Stimulated activated CD4-positive, alpha-beta T cell treated with anti-CD3 and anti-CD28 coated beads, Interleukin-12 subunit alpha, Interleukin-12 subunit beta, amount 100 ng/mL, for 48 hours (primary cell): Measurements from ENCODE around the gene FEV.
A peak's percentile ranks its signal among the peaks of the same experiment; 100 is the strongest.

Source experiments
- DNase-seq, 3 donors: peaks; one replicate each; pipeline ENCODE4 v3.0.0-alpha.2; 2020; ENCODE audit warnings: low read depth in 2 of 3, low spot score in 1 of 3

The FEV gene

DNA sequence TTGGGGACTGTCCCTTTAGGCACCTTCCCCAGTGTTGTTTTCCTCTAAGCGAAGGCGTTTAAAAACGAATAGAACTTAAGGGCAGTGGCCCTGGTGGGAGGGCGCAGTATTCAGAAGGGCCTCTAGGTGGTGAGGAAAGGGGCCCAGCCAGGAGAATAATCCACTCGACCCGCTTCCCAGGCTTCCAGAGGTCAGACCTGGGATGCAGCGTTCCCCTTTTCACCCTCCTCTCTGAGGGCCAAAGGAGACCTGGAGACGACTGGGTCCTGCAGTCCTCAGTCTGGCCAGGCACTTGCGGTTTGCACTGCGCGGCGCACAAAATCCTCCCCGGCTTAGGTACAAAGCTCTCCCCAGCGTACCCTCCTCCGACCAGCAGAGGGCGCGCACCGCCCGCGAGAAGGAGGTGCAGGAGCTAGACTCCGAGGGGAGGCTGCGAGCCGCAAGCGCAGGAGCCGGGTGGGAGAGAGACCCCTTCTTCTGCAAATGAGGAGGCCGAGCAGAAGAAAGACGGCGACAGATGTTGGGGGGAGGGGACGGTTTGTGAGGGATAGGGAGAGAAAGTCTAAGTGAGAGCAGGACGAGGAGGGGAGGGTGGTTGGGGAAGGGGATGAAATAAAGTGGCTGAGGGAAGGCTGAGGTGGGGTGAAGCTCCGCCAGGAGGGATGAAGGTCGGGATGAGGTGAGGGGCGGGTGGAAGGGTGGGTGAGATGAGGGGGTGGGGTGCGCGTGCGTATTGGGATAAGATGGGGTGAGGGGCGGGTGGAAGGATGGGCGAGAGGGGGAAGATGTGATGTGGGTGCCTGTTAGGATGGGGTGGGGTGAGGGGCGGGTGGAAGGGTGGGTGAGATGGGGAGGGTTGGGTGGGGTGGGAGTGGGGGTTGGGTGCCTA is 4.9 kb downstream of the FEV start:
- DNase-seq: peak; percentile 77 to 82 (median 77)

DNA sequence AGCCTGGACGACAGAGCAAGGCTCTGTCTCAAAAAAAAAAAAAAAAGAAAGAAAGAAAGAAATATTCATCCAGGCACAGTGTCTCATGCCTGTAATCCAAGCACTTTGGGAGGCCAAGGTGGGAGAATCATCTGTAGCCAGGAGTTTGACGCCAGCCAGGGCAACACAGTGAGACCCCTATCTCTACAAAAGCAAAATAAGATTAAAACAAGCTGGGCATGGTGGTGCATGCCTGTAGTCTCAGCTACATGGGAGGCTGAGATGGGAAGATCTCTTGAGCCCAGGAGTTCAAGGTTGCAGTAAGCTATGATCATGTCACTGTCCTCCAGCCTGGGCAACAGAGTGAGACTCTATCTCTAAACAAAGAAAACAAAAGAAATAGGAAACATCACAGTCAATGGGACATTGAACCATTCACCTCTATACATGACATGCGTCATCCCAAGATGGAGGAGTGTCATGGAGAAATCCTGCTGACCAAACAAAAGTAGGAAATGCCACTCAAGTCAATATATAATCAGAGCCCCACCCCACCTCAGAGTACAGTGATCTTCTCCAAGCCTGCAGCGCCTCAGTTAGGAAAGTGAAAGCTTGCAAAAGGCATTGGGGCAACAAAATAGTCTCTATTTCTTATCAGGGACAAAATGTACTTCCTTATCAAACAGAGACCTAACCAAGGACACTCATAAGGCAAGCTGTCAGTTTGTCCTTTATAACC is 9.8 kb downstream of the FEV start:
- no peak for DNase-seq

DNA sequence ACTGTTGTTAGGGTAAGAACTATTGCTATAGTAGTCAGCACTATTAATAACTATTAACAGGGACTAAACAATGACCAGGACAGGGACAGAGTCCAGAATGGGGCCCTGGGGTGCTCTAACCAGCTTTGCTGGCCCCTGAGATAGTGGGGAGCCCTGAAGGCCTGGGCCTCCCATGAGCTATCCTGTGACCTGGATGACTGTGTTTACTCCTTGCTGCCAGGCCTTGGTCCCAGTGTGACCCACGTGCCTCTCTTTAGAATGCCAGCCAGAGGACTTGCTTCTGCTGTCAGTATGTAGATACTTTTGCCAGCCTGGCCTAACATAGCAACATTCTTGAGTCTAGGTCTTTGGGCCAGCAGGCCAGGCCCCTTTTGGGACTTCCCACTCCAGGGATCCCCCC is 14.1 kb downstream of the FEV start:
- DNase-seq: no peak

DNA sequence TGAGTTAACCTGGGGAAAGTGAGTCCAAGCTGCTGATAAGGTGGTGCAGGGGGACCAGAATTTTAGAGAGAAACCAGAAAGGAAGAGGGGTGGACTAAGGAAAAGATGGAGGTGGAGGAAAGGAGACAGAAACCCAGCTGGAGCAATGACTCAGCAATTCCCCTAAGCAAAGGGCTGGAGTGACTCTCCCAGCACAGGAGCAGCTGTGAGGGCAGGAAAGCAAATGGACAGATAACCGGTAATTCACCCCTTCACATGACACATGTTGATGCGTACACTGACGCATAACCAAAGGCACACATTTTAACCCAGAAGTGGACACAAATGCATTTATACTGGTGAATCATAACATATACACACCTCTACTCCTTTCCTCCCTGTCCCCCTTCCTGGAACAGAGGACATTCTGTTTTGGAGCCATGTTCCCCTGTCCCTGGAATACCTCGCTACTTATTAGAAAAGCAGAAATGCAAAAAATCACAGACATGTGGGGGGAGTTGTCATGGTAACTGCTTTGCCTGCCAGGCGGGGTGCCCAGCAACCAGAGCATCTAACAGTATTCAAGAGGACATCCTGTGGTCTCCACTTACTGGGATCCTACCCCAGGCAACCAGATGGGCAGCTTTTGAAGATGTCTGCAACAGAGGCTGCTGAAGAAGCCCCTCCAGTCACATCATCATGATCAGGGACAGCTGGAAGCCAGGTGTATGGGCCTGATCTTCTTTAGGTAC is 20.8 kb downstream of the FEV start:
- no peak for DNase-seq

DNA sequence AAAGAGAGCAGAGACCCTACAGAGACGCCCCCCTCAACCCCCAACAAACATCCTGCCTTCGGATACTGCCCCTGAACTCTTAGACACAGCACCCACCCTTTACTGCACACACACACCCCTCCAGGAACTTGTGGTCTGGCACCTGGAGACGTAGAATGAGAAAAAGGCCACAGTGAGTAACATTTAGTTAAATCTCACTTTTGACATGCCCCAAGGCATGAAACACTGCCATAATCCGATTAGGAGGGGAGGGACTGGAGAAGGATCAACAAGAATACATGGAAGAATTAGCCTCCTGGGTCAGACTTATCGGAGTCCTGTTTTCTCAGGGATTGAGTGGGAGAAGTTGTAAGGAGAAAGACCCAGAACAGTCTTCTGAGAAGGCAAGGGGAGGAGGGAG is 21.4 kb downstream of the FEV start:
- no peak for DNase-seq

DNA sequence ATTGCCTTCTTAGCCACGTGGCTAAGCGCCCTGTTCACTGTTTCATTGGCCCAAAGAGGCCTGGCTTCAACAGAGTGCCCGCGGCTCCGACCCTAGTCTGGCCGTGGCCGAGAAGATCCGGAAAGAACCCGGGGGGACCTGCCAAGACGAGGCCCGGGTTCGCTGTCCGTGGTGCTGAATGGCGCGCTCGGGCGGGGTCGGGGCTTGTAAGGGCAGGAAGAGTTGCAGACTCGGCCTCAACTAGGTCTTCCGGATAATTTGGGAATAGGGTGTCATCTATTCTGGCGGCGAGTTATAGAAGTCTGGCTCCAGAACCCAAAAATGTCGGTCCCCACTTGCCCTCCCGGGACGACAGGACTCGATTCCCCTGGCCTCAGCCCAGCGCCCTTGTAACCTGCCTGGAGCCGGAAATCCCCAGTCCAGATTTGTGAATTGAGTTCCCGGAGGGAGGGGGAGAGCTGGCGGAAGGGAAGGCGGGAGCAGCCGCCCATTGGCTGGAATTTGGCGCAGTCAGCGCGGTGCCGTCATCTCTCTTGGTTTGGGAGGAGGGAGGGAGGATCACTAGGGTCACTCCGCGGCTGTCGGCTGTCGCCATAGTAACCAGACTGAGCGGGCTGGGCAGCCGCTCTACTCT is 22.0 kb downstream of the FEV start:
- no peak for DNase-seq

DNA sequence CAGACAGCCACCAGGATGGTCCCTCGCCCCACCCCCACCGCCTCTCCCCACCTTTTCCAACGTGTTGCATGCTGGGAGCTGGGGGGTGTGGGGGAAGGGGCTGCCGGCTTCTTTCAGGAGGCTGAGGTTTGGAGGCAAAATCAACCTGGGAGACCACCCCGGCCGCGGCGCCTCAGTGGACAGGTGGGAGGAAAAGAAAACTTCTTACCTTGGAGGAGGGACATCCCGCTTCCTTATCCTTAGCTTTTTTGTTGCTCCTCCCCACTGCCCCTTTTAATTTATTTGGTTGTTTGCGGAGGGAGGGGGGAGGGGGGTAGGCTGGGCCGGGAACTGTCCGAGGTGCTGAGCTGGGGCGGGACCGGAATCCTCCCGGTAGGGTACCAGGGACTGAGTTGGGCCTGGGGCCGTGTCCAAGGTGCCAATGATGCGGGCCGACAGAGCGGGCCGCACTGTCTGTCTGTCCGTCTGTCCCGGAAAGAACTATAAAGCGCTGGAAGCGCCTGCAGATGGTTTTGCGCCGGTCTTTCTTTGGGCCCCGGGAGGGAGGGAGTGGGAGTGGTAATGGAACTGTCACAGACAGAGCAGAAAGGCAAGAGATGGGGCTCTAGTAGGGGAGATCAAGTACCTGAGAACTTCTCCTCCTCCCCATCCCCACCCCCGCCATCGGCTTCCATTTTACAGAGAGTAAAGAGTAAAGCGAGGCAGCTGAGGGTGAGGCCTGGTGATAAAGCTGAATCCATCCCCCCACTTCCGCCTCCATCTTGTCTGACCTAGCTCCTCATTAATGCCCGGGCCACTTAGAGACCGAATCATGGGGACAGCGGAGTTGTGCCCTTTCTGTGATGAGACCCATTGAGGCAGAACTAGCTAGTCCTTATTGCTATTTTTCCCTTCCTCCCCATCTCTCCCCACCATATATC is 23.1 kb downstream of the FEV start:
- no peak for DNase-seq

DNA sequence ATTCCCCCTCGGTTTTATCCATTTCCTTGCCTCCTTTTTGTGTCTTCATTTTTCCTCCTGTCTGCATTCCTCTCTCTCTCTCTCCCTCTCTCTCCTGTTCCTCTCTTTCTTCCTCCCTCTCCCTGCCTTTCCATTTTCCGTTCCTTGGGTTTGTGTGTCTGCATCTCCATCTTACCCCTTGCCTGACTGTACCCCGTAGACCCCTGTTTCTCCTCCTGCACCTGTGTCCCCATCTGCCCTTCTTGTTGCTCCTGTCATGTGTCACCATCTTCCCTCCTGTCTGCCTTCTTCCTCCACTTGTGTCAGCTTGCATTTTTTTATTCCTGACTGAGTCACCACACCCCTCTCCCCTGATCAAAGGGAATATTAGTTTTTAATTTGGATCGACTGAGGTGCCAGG is 23.8 kb downstream of the FEV start:
- no peak for DNase-seq

DNA sequence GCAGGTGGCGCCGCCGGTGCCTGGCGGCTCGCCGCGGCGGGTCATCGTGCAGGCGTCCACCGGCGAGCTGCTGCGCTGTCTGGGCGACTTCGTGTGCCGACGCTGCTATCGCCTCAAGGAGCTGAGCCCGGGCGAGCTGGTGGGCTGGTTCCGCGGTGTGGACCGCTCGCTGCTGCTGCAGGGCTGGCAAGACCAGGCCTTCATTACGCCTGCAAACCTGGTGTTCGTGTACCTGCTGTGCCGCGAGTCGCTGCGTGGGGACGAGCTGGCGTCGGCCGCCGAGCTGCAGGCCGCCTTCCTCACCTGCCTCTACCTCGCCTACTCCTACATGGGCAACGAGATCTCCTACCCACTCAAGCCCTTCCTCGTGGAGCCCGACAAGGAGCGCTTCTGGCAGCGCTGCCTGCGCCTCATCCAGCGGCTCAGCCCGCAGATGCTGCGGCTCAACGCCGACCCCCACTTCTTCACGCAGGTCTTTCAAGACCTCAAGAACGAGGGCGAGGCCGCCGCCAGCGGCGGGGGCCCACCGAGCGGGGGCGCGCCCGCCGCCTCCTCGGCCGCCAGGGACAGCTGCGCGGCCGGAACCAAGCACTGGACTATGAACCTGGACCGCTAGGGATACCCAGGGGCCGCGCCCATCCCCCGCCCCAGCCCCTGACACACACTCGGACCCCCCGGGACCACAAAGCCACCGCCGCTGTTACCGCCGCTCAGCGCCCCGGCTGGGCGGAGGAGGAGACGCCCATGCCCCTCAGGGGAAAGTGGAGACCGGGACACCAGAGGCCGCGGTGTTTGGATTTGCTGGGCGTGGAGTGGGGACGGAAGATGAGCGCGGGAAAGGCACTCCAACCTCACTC is 24.4 kb downstream of the FEV start:
- DNase-seq: no peak

DNA sequence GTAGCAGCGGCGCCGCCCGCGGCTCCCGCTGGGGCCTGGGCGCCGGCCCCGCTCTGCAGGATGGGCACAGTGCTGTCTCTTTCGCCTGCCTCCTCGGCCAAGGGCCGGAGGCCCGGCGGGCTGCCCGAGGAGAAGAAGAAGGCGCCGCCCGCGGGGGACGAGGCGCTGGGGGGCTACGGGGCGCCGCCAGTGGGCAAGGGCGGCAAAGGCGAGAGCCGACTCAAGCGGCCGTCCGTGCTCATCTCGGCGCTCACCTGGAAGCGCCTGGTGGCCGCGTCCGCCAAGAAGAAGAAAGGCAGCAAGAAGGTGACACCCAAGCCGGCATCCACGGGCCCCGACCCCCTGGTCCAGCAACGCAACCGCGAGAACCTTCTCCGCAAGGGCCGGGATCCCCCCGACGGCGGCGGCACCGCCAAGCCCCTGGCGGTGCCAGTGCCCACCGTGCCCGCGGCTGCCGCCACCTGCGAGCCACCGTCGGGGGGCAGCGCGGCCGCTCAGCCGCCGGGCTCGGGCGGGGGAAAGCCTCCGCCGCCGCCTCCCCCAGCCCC is 25.1 kb downstream of the FEV start:
- DNase-seq: no peak

DNA sequence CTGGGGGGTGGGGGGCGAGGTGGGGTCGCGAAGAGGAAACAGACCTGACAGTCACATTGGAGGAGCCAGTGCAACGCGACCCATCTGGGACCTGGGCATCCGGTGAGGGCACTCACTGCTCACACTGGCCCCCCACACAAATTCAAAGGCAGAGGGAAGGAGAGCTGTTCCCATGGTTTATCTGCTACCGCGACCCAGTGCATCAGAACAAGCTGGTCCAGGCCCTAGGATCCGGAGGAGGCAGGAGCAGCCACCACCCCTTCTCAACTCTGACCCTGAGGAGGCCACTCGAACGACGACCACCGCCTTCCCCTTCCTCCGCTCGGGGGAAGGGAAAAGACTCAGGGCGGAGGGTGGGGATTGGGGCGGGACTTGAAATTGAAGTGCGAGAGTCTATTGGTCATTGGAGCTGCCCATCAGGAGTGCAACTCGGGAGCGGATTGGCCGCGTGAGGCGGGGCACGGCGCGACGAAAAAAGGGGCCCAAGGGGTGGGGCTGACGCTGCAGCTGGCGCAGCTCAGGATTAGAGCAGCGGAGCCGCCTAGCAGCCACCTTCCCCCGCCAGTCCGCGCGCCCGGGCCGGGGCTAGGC is 25.7 kb downstream of the FEV start, which contains the start of gene CDK5R2:
TSS of gene CDK5R2 (plus strand) at position 526 of the 591 bp plus-strand sequence. CDS start 155 bp downstream, outside the sequence.
- peak; percentile 67 to 83 (median 74) for DNase-seq

DNA sequence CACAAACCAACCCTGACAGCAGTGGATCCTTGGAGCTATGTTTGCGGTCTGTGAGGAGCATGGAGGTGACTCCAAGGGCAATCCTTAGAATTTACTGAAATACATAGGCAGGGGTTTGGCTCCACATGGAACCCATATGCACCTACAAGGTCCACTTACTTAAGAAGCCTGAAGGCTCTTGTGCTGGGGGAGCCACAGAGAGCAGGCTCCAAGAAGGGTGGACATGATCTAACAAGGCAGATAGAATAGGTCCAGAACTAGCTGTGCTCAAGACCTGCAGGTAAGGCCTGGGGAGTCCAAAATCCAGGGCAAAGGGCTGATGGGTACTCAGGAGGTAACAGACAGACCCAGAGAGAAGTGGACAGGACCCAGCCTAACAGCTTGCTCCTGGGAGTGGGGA is 26.7 kb downstream of the FEV start:
- no peak for DNase-seq

DNA sequence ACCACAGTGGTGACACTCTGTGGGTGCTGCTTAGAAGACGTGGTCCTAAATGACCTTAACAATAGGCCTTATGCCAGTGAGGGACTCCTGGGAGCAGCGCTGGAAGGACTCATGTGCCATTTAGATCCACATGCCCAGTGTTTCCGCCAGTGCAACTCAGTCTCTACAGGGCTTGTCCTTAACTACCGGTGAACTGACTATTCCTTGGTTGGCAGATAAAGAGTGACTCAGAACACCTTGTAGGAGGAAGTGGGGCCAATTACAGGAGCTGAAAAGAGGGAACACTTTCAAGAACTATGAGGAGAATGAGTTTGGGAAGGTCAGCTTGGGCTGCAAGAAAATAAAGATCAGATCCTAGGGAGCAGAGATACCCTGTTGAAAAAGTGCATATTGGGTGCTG is 27.3 kb downstream of the FEV start:
- no peak for DNase-seq

DNA sequence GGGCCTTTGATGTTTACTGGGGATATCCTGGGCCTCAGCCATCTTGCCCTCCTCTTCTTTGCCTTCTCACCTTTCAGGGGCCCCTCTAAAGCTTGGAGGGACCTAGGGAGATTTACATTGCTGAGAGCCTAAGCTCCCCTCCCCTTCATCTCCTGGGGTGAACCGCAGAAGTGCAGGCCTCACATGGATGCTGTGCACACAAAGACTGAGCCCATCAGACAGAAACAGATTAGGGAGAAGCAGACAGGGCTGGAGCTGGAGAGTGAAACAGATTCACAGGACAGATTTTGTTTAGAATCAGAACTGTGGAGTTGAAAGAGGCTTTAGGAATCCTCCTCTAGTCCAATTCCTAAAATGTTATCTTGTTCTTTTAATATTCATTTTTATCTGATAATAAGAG is 28.9 kb downstream of the FEV start:
- no peak for DNase-seq

DNA sequence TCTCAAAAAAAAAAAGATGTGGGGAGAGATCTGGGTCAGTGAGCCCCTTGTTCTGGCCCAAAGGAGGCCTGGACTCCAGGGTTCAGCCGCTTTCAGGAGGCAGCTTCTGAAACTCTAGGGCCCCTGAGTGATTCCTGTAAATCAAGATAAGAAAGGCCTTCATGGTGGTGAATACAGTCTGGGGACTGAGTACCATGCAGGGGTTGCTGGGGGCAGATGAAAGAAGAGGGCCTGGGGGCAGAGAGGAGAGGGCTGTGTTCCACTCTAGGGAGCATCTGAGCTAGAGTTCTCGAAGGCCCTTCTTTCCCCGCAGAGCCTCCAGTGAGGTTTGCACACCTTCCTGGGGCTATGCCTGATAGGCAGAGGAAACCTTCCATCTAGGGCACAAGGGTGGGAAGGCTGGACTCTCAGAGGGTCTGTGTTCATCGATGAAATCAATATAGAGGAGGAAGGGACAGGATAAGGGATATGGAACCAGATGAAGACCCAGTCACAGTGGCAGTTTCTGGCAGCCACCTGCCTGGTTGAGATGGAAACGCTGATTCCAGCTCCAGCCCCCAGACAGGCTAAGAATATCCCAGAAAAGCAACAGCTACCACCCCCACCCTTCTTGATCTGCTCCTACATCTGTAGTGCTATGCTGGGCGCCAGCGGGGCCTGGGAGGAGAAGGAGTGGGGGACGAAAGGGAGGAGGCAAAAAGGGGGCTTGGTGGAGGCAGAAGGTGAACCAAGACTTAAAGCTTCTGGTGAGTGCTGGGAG is 30.3 kb downstream of the FEV start:
- DNase-seq: no peak

DNA sequence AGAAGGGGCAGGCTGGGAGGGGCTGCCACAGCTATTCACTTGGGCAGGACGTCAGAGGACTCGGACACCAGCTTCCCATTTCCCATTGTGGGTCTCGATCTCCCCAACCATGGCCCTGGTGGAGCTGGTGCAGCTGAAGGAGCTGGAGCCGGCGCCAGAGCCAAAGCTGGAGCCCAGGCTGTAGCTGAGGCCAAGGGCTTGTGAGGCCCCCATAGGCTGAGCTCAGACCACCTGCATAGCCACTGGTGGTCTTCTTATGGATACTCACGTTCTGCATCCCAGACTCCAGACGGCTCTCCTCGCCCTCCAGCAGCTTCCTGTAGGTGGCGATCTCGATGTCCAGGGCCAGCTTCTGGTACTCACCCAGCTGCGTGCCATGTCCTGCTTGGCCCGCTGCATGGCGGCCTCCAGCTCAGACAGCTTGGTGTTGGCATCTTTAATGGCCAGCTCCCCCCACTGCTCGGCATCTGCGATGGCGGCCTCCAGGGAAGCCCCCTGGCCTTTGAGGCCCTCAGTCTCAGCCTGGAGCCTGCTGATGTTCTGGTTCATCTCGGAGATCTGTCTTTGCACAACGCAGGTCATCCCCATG is 31.5 kb downstream of the FEV start:
- no peak for DNase-seq

DNA sequence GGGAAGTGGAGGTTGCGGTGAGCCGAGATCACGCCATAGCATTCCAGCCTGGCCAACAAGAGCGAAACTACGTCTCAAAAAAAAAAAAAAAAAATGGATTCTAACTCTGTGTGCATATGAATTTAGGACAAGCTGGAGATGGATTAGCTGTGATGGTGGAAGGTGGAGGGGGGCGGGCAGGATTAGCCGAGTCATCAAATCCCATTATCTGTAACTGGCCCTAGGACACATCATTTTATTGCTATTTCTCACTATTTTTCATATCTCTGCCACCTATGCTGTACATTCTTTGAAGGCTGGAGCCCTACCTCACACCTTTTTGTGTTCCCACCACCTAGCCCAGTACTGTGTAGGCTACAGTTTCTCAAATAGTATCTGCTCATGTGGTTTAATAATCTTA is 32.8 kb downstream of the FEV start:
- DNase-seq: no peak
